H1 (cell line): ENCODE measurements around the gene KRT17. TPM values are rescaled to one million over a fixed set of nuclear protein-coding genes. Genes with fewer than 3 reads are reported as not detected.

Experiments used
- CTCF ChIA-PET: fragments of 300-600 bp; sonication (Branson Sonifier 250); formaldehyde crosslinking; loops from one replicate; lab custom pipeline; 2021; ENCODE audit not compliant: partially characterized antibody; lab: Charles Lee
- POLR2A ChIA-PET: fragments of 300-600 bp; sonication (Branson Sonifier 250); formaldehyde crosslinking; loops from one replicate; lab custom pipeline; 2021; ENCODE audit warnings: inconsistent platforms; ENCODE audit not compliant: partially characterized antibody; lab: Charles Lee
- DNase-seq, 2 experiments: peaks; one replicate each; pipeline versions ENCODE4 v3.0.0 to v3.0.0-alpha.2; 2010 to 2022; ENCODE audit warnings: low spot score in 2 of 2, low read depth in 1 of 2, mixed read lengths in 1 of 2
- FAIRE-seq: peaks from 2 replicates; lab custom pipeline; 2011; peaks lifted over from hg19 to GRCh38; lab: Jason Lieb, UNC
- H2AFZ ChIP-seq: 2 replicates; pipeline ENCODE4 v1.8.1; 2012; ENCODE audit warnings: low read length, inconsistent platforms
- H2AK5ac ChIP-seq: 2 replicates; pipeline ENCODE4 v1.6.1; 2013; ENCODE audit warnings: low read depth, low read length
- H2BK120ac ChIP-seq: replicated peaks from 2 replicates; pipeline ENCODE3; 2013; ENCODE audit warnings: low read depth, low read length, inconsistent platforms
- H2BK12ac ChIP-seq: 2 replicates; pipeline ENCODE4 v1.6.1; 2013; ENCODE audit warnings: low read depth, low read length
- H2BK15ac ChIP-seq: 2 replicates; pipeline ENCODE4 v1.6.1; 2013; ENCODE audit warnings: low read length
- H2BK20ac ChIP-seq: 2 replicates; pipeline ENCODE4 v1.6.1; 2013; ENCODE audit warnings: low read length
- H2BK5ac ChIP-seq: 2 replicates; pipeline ENCODE4 v1.6.1; 2013; ENCODE audit warnings: low read depth, low read length
- H3K14ac ChIP-seq: 2 replicates; pipeline ENCODE4 v1.6.1; 2013; ENCODE audit warnings: inconsistent platforms; ENCODE audit not compliant: insufficient read length
- H3K18ac ChIP-seq: 2 replicates; pipeline ENCODE4 v1.6.1; 2013; ENCODE audit warnings: low read length; ENCODE audit errors: extremely low read depth
- H3K23ac ChIP-seq: 2 replicates; pipeline ENCODE4 v1.6.1; 2013; ENCODE audit warnings: inconsistent platforms; ENCODE audit not compliant: insufficient read length
- H3K23me2 ChIP-seq: 2 replicates; pipeline ENCODE4 v1.6.1; 2013; ENCODE audit warnings: low read depth, low read length
- H3K27ac ChIP-seq: 2 replicates; pipeline ENCODE4 v1.6.1; 2011; ENCODE audit warnings: low read depth, low read length, inconsistent platforms
- H3K27me3 ChIP-seq, 4 experiments: replicated peaks in 1 of 4; 1 replicate in 1 of 4; 2 replicates in 3 of 4; pipeline versions ENCODE4 v1.6.1 to v1.8.1; 2011 to 2013; ENCODE audit warnings: low read length in 3 of 4, mild to moderate bottlenecking in 3 of 4, inconsistent platforms in 2 of 4, mixed read lengths in 2 of 4, moderate library complexity in 1 of 4; ENCODE audit not compliant: control insufficient read depth in 3 of 4, insufficient read depth in 3 of 4; ENCODE audit errors: extremely low read depth in 1 of 4
- H3K36me3 ChIP-seq, 4 experiments: 2 replicates each; pipeline versions ENCODE4 v1.6.1 to v1.8.1; 2011 to 2013; ENCODE audit warnings: mild to moderate bottlenecking in 4 of 4, low read length in 3 of 4, moderate library complexity in 2 of 4, control low read depth in 1 of 4, inconsistent platforms in 1 of 4; ENCODE audit not compliant: insufficient read depth in 4 of 4, control insufficient read depth in 2 of 4
- H3K4ac ChIP-seq: replicated peaks from 2 replicates; pipeline ENCODE3; 2013; ENCODE audit warnings: low read length, low read depth, mixed read lengths, inconsistent platforms; ENCODE audit not compliant: insufficient read length
- H3K4me1 ChIP-seq, 4 experiments: replicated peaks in 1 of 4; 1 replicate in 1 of 4; 2 replicates in 3 of 4; pipeline versions ENCODE4 v1.6.1 to v1.8.1; 2011 to 2013; ENCODE audit warnings: low read length in 3 of 4, inconsistent platforms in 2 of 4, mixed read lengths in 1 of 4; ENCODE audit not compliant: insufficient read depth in 4 of 4, control insufficient read depth in 3 of 4
- H3K4me2 ChIP-seq, 2 experiments: 2 replicates each; pipeline versions ENCODE4 v1.6.1 to v1.8.1; 2011 to 2013; ENCODE audit warnings: low read depth in 2 of 2, low read length in 2 of 2, control low read depth in 1 of 2, inconsistent platforms in 1 of 2, mild to moderate bottlenecking in 1 of 2; ENCODE audit not compliant: insufficient read depth in 1 of 2
- H3K4me3 ChIP-seq, 4 experiments: fragments of 200-600, 300-600 bp in 1 of 4; sonication (generic), shearing (Covaris generic), sonication (Bioruptor Twin) in 1 of 4; 2 replicates each; pipeline versions ENCODE4 v1.5.1 to v1.8.1; 2011 to 2016; ENCODE audit warnings: low read length in 4 of 4, low read depth in 3 of 4, control low read depth in 2 of 4, inconsistent platforms in 2 of 4, mild to moderate bottlenecking in 2 of 4, mixed read lengths in 1 of 4, moderate library complexity in 1 of 4; ENCODE audit not compliant: insufficient read depth in 2 of 4; ENCODE audit errors: extremely low read depth in 1 of 4
- H3K56ac ChIP-seq: replicated peaks from 2 replicates; pipeline ENCODE3; 2013; ENCODE audit warnings: low read depth, mild to moderate bottlenecking, mixed read lengths, low read length, inconsistent platforms; ENCODE audit not compliant: insufficient read length
- H3K79me1 ChIP-seq: 2 replicates; pipeline ENCODE4 v1.6.1; 2013; ENCODE audit warnings: low read depth, low read length, control low read depth
- H3K79me2 ChIP-seq, 2 experiments: 2 replicates each; pipeline versions ENCODE4 v1.6.1 to v1.8.1; 2012 to 2013; ENCODE audit warnings: low read length in 2 of 2, mild to moderate bottlenecking in 2 of 2, inconsistent platforms in 1 of 2; ENCODE audit not compliant: insufficient read depth in 2 of 2, control insufficient read depth in 1 of 2
- H3K9ac ChIP-seq, 4 experiments: replicated peaks in 1 of 4; 1 replicate in 1 of 4; 2 replicates in 3 of 4; pipeline versions ENCODE4 v1.6.1 to v1.8.1; 2011 to 2013; ENCODE audit warnings: low read depth in 3 of 4, low read length in 3 of 4, control low read depth in 2 of 4, mild to moderate bottlenecking in 2 of 4, moderate library complexity in 2 of 4, inconsistent platforms in 1 of 4; ENCODE audit errors: extremely low read depth in 1 of 4
- H3K9me3 ChIP-seq, 2 experiments: 2 replicates each; pipeline versions ENCODE4 v1.6.1 to v1.8.1; 2012 to 2013; ENCODE audit warnings: mild to moderate bottlenecking in 2 of 2, moderate library complexity in 2 of 2, control low read depth in 1 of 2, inconsistent platforms in 1 of 2, low read depth in 1 of 2, low read length in 1 of 2, mixed read lengths in 1 of 2; ENCODE audit not compliant: insufficient read depth in 2 of 2
- H4K20me1 ChIP-seq, 2 experiments: replicated peaks in 1 of 2; 2 replicates each; pipeline versions ENCODE3 to v1.8.1; 2011 to 2013; ENCODE audit warnings: inconsistent platforms in 2 of 2, low read length in 2 of 2, mild to moderate bottlenecking in 1 of 2; ENCODE audit not compliant: insufficient read depth in 2 of 2, control insufficient read depth in 1 of 2
- H4K5ac ChIP-seq: 2 replicates; pipeline ENCODE4 v1.6.1; 2013; ENCODE audit warnings: low read length, low read depth, mixed read lengths, inconsistent platforms; ENCODE audit not compliant: insufficient read length
- H4K8ac ChIP-seq: 2 replicates; pipeline ENCODE4 v1.8.0; 2013; ENCODE audit warnings: mild to moderate bottlenecking, moderate library complexity, low read length, inconsistent platforms; ENCODE audit not compliant: insufficient read depth; ENCODE audit errors: extremely low read depth
- H4K91ac ChIP-seq: replicated peaks from 2 replicates; pipeline ENCODE3; 2013; ENCODE audit warnings: low read length, mixed read lengths, inconsistent platforms; ENCODE audit not compliant: insufficient read length
- BRCA1 ChIP-seq: IDR thresholded peaks from 2 replicates; pipeline ENCODE4 v1.6.1; 2012; ENCODE audit warnings: low read depth, low read length, improper control_type of control experiment
- CBX5 ChIP-seq: fragments of 300-800, 300-1000 bp; sonication (generic); IDR thresholded peaks from 2 replicates; pipeline ENCODE4 v1.7.1; 2016; ENCODE audit warnings: antibody characterized with exemption, low read length, low read depth
- CHD2 ChIP-seq: IDR thresholded peaks from 2 replicates; pipeline ENCODE4 v1.6.1; 2012; ENCODE audit warnings: low read length, improper control_type of control experiment
- EGR1 ChIP-seq: IDR thresholded peaks from 2 replicates; pipeline ENCODE4 v1.6.1; 2011; ENCODE audit warnings: low read depth, low read length, borderline replicate concordance
- EP300 ChIP-seq, 2 experiments: IDR thresholded peaks; 1 replicate in 1 of 2; 2 replicates in 1 of 2; pipeline ENCODE4 v1.6.1; 2011 to 2012; ENCODE audit warnings: low read depth in 2 of 2, low read length in 2 of 2, mild to moderate bottlenecking in 2 of 2, borderline replicate concordance in 1 of 2, inconsistent platforms in 1 of 2, moderate library complexity in 1 of 2
- POLR2A ChIP-seq, 2 experiments: IDR thresholded peaks; 1 replicate in 1 of 2; 2 replicates in 1 of 2; pipeline ENCODE4 v1.6.1; 2011; ENCODE audit warnings: low read depth in 2 of 2, low read length in 2 of 2, mild to moderate bottlenecking in 2 of 2; ENCODE audit errors: control extremely low read depth in 1 of 2
- SIN3A ChIP-seq, 2 experiments: IDR thresholded peaks in 1 of 2; conservative IDR thresholded peaks in 1 of 2; 2 replicates each; pipeline ENCODE4 v1.6.1; 2011 to 2012; ENCODE audit warnings: low read length in 2 of 2, improper control_type of control experiment in 1 of 2, low read depth in 1 of 2, mild to moderate bottlenecking in 1 of 2
- SIX5 ChIP-seq: IDR thresholded peaks from 2 replicates; pipeline ENCODE4 v1.6.1; 2011; ENCODE audit warnings: mild to moderate bottlenecking, low read depth, low read length
- WGBS, 2 experiments: shearing (Covaris generic) in 1 of 2; methylation state at CpG; one replicate each; pipeline versions ENCODE4 v1.1.6 to v1.1.7; 2013 to 2015; ENCODE audit warnings: low lambda C conversion rate in 2 of 2, mixed read lengths in 2 of 2, inconsistent platforms in 1 of 2, low coverage in 1 of 2, missing lambda C conversion rate in 1 of 2; ENCODE audit not compliant: insufficient replicate concordance in 2 of 2, insufficient coverage in 1 of 2, insufficient read length in 1 of 2; ENCODE audit errors: extremely low coverage in 1 of 2, missing lambda C conversion rate in 1 of 2; 5-methylcytosine and 5-hydroxymethylcytosine counted together
- polyA plus RNA-seq, 7 experiments: library from polyadenylated mRNA; depleted of rRNA in 3 of 7; stranded (reverse) in 5 of 7; unstranded in 2 of 7; fragments of >200 nt in 5 of 7; fragments of 200-250 nt in 2 of 7; gene quantifications; 1 replicate in 5 of 7; 2 replicates in 1 of 7; 4 replicates in 1 of 7; pipeline versions ENCODE4 v1.2.1 to v1.2.3, GENCODE V29; 2011 to 2013; ENCODE audit warnings: missing spikeins in 2 of 7, mixed read lengths in 2 of 7
- total RNA-seq: library from RNA; stranded (reverse); fragmentation: NEBNext Ultra II Directional; extraction: Animal tissue kit (Norgen Biotek cat#: 25700); gene quantifications from 2 replicates; pipeline ENCODE4 v1.2.1, GENCODE V29; 2021
- TF ChIP-seq, protein P1 (sequence below): IDR thresholded peaks from 2 replicates; pipeline ENCODE4 v1.6.1; 2011; ENCODE audit warnings: low read length, improper control_type of control experiment
- TF ChIP-seq, protein P2 (sequence below), 3 experiments: IDR thresholded peaks; 1 replicate in 2 of 3; 2 replicates in 1 of 3; pipeline versions ENCODE4 v1.5.1 to v1.6.1; 2011; ENCODE audit warnings: low read length in 3 of 3, mild to moderate bottlenecking in 3 of 3, inconsistent platforms in 2 of 3, low read depth in 1 of 3, moderate library complexity in 1 of 3; ENCODE audit not compliant: insufficient read depth in 1 of 3; ENCODE audit errors: control extremely low read depth in 1 of 3

Gene KRT17
- total and polyA plus RNA-seq, 2 of the 8 experiments (the other 6 are each of a cell fraction or from before 2014, with no cell fraction given) = 0.50 to 0.95 TPM

DNA sequence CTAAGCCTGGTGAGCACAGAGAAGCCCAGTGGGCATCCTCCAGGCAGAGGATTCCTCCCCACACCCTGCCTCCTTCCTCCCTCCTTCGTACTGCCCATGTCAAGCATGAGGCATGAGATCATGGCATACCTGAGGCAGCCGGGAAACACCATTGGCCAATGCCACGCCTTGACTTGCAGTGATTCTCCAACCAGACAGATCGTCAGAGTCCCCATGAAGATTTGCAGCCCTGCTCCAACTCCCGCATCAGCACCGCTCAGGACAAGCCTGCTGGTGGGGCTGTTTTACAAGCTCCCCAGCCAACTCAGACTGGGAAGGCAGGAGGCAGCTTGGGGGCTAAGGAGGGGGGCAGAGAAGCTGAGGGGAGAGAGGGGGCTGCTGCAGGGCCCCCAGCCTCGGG, 8.9 kb downstream of the KRT17 start:
- no peak overlapping the region for H3K27ac ChIP-seq
- H3K4ac ChIP-seq = no peak overlapping the region
- H3K18ac ChIP-seq = no peak overlapping the region; the same call in 1 of the 2 replicates
- H3K79me2 ChIP-seq = no peaks in the 10 kb centered on the region
- H3K9me3 ChIP-seq = no peaks in the 10 kb centered on the region
- H2AFZ ChIP-seq = no peak overlapping the region
- H4K5ac ChIP-seq = no peak overlapping the region
- WGBS, 2 experiments = 72% methylated on average over 6 of the region's 7 CpGs; no CpG with 5 or more reads in 1 of the 2 experiments
- no peaks in the 10 kb centered on the region for H3K23me2 ChIP-seq
- DNase-seq (peak in 1 of 2 experiments; percentile 31), FAIRE-seq (no peak)
- H3K36me3 ChIP-seq = no peaks in the 10 kb centered on the region
- no peak overlapping the region for H2BK15ac ChIP-seq
- H3K56ac ChIP-seq = no peak overlapping the region
- H4K20me1 ChIP-seq = no peaks in the 10 kb centered on the region
- no peak overlapping the region for H2BK120ac ChIP-seq
- H3K4me2 ChIP-seq = no peak overlapping the region
- H3K14ac ChIP-seq = no peak overlapping the region
- H3K4me3 ChIP-seq = no peak overlapping the region
- peaks cover 0 to 4% (median 2%) of the 10 kb centered on the region in 4 experiments; a peak in 4 of 7 replicates for H3K4me1 ChIP-seq
- no peak overlapping the region for H4K8ac ChIP-seq
- no peak overlapping the region for H4K91ac ChIP-seq
- no peak overlapping the region for H3K9ac ChIP-seq
- CTCF ChIA-PET = interaction anchor here (0.7 to 2.3 kb wide), 3 partner anchors 33 to 75 kb away, joined by 3 to 11 read pairs (median 4); no protein-coding TSS in a partner anchor
- H2AK5ac ChIP-seq = no peak overlapping the region
- no peaks in the 10 kb centered on the region for H3K27me3 ChIP-seq
- H3K79me1 ChIP-seq = no peaks in the 10 kb centered on the region
- no peak overlapping the region for H3K23ac ChIP-seq
- POLR2A ChIA-PET = interaction anchor here (0.6 kb wide), 1 partner anchor 75 kb away, joined by 4 read pairs; no protein-coding TSS in a partner anchor
- no peak overlapping the region for H2BK12ac ChIP-seq
- no peak overlapping the region for H2BK5ac ChIP-seq
- no peak overlapping the region for H2BK20ac ChIP-seq
- TF ChIP-seq SIN3A (conservative IDR thresholded peaks at IDR 0.05 in 1 of 2, IDR thresholded peaks at IDR 0.05 in 1 of 2; ENCODE audit: low read depth in 1 of 2, low read length in 2 of 2) = no peak
- TF ChIP-seq, protein P1, sequence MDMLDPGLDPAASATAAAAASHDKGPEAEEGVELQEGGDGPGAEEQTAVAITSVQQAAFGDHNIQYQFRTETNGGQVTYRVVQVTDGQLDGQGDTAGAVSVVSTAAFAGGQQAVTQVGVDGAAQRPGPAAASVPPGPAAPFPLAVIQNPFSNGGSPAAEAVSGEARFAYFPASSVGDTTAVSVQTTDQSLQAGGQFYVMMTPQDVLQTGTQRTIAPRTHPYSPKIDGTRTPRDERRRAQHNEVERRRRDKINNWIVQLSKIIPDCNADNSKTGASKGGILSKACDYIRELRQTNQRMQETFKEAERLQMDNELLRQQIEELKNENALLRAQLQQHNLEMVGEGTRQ = no peak
- TF ChIP-seq, protein P2, sequence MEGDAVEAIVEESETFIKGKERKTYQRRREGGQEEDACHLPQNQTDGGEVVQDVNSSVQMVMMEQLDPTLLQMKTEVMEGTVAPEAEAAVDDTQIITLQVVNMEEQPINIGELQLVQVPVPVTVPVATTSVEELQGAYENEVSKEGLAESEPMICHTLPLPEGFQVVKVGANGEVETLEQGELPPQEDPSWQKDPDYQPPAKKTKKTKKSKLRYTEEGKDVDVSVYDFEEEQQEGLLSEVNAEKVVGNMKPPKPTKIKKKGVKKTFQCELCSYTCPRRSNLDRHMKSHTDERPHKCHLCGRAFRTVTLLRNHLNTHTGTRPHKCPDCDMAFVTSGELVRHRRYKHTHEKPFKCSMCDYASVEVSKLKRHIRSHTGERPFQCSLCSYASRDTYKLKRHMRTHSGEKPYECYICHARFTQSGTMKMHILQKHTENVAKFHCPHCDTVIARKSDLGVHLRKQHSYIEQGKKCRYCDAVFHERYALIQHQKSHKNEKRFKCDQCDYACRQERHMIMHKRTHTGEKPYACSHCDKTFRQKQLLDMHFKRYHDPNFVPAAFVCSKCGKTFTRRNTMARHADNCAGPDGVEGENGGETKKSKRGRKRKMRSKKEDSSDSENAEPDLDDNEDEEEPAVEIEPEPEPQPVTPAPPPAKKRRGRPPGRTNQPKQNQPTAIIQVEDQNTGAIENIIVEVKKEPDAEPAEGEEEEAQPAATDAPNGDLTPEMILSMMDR (IDR thresholded peaks at IDR 0.05; ENCODE audit: control extremely low read depth in 1 of 3, insufficient read depth in 1 of 3, low read depth in 1 of 3, low read length in 3 of 3) = peak in 1 of 3 experiments; percentile 14; a peak in 2 of 4 replicates
- TF ChIP-seq POLR2A (IDR thresholded peaks at IDR 0.05; ENCODE audit: control extremely low read depth in 1 of 2, low read depth in 2 of 2, low read length in 2 of 2) = no peak
- TF ChIP-seq BRCA1 = no peak
- no peak for TF ChIP-seq EGR1
- TF ChIP-seq CHD2 = no peak
- no peak for TF ChIP-seq SIX5
- no peak for TF ChIP-seq CBX5
- no peak for TF ChIP-seq EP300 (IDR thresholded peaks at IDR 0.05; ENCODE audit: borderline replicate concordance in 1 of 2, low read depth in 2 of 2, low read length in 2 of 2)
